Osteocyte (in vitro differentiated cells): ENCODE data around the gene EXOSC1. TPM values are rescaled to one million over a fixed set of nuclear protein-coding genes. Genes with fewer than 3 reads are reported as not detected.

ENCODE experiments used
- DNase-seq: peaks from one replicate; pipeline ENCODE4 v3.0.0; 2021; ENCODE audit warnings: mixed read lengths; ENCODE audit not compliant: unreplicated experiment; ENCODE audit errors: extremely low spot score
- H3K27ac Mint-ChIP-seq: one replicate; pipeline ENCODE4 v1.8.0; 2021; ENCODE audit warnings: mild to moderate bottlenecking, mixed read lengths; ENCODE audit not compliant: unreplicated experiment
- H3K27me3 Mint-ChIP-seq: one replicate; pipeline ENCODE4 v1.8.0; 2021; ENCODE audit warnings: mixed read lengths; ENCODE audit not compliant: unreplicated experiment
- H3K36me3 Mint-ChIP-seq: one replicate; pipeline ENCODE4 v1.8.0; 2021; ENCODE audit warnings: mixed read lengths; ENCODE audit not compliant: unreplicated experiment
- H3K4me1 Mint-ChIP-seq: one replicate; pipeline ENCODE4 v1.8.0; 2021; ENCODE audit warnings: mixed read lengths; ENCODE audit not compliant: unreplicated experiment
- H3K4me3 Mint-ChIP-seq: one replicate; pipeline ENCODE4 v1.8.0; 2021; ENCODE audit warnings: mild to moderate bottlenecking, moderate library complexity, mixed read lengths; ENCODE audit not compliant: unreplicated experiment
- H3K9me3 Mint-ChIP-seq: one replicate; pipeline ENCODE4 v1.8.0; 2021; ENCODE audit warnings: mixed read lengths; ENCODE audit not compliant: unreplicated experiment
- total RNA-seq: library from RNA; stranded (reverse); gene quantifications from 2 replicates; pipeline ENCODE4 v1.2.1, GENCODE V29; 2021
- TF ChIP-seq, protein P1 (sequence below): fragments of 200-600 bp; sonication (generic); IDR thresholded peaks from 2 replicates; pipeline ENCODE4 v1.5.0; 2021; ENCODE audit warnings: antibody characterized with exemption, mild to moderate bottlenecking, moderate library complexity

Gene EXOSC1
- total RNA-seq, 1 donor from 2014 or later = 31.9 TPM

DNA sequence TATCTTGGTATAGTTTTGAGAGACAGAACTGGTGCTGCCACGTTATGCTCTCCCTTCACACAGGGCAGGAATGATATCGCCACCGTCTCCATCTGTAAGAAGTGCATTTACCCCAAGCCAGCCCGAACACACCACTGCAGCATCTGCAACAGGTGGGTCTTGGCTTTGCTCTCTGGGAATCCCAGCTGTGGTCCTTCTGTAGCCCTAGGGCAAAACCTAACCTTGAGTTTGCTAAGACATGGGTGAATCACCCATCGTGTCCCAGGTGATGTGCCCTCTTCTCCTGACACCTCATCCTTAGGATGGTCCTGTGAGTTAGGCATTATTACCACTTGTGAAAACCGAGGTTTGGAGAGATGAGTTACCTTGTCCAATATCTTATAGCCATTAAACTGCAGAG lies 6.5 kb upstream of the EXOSC1 start:
- no peaks in the 10 kb centered on the region for H3K9me3 Mint-ChIP-seq
- H3K4me3 Mint-ChIP-seq = no peak overlapping the region
- no peak for DNase-seq
- no peaks in the 10 kb centered on the region for H3K27me3 Mint-ChIP-seq
- H3K36me3 Mint-ChIP-seq = peaks cover 24% of the 10 kb centered on the region
- H3K4me1 Mint-ChIP-seq = peaks cover 19% of the 10 kb centered on the region
- H3K27ac Mint-ChIP-seq = no peak overlapping the region
- TF ChIP-seq, protein P1, sequence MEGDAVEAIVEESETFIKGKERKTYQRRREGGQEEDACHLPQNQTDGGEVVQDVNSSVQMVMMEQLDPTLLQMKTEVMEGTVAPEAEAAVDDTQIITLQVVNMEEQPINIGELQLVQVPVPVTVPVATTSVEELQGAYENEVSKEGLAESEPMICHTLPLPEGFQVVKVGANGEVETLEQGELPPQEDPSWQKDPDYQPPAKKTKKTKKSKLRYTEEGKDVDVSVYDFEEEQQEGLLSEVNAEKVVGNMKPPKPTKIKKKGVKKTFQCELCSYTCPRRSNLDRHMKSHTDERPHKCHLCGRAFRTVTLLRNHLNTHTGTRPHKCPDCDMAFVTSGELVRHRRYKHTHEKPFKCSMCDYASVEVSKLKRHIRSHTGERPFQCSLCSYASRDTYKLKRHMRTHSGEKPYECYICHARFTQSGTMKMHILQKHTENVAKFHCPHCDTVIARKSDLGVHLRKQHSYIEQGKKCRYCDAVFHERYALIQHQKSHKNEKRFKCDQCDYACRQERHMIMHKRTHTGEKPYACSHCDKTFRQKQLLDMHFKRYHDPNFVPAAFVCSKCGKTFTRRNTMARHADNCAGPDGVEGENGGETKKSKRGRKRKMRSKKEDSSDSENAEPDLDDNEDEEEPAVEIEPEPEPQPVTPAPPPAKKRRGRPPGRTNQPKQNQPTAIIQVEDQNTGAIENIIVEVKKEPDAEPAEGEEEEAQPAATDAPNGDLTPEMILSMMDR = no peak

GRCh38 chr10:97451605-97452004 lies 5.8 kb upstream of the EXOSC1 start:
- Mint-ChIP-seq H3K4me3 (no peak overlapping the region), H3K27me3 (no peaks in the 10 kb centered on the region), H3K36me3 (peaks cover 19% of the 10 kb centered on the region), H3K27ac (no peak overlapping the region), H3K9me3 (no peaks in the 10 kb centered on the region), H3K4me1 (peaks cover 26% of the 10 kb centered on the region)
- DNase-seq = no peak
- TF ChIP-seq, protein P1 = no peak

- TF ChIP-seq, protein P1 = no peak
- Mint-ChIP-seq H3K27ac (no peak overlapping the region), H3K4me1 (peaks cover 31% of the 10 kb centered on the region), H3K27me3 (no peaks in the 10 kb centered on the region), H3K36me3 (peaks cover 11% of the 10 kb centered on the region), H3K4me3 (no peak overlapping the region), H3K9me3 (no peaks in the 10 kb centered on the region)
- DNase-seq = no peak
Observed at GRCh38 chr10:97450828-97451227, 5.0 kb upstream of the EXOSC1 start.

- Mint-ChIP-seq H3K4me1 (peaks cover 31% of the 10 kb centered on the region), H3K4me3 (peak overlapping the region; percentile 97), H3K27ac (peak overlapping the region; percentile 74), H3K9me3 (no peaks in the 10 kb centered on the region), H3K27me3 (no peaks in the 10 kb centered on the region), H3K36me3 (peaks cover 9% of the 10 kb centered on the region)
- TF ChIP-seq, protein P1 = no peak
- no peak for DNase-seq
Observed at GRCh38 chr10:97445357-97445721, 467 bp downstream of the EXOSC1 start.

DNA sequence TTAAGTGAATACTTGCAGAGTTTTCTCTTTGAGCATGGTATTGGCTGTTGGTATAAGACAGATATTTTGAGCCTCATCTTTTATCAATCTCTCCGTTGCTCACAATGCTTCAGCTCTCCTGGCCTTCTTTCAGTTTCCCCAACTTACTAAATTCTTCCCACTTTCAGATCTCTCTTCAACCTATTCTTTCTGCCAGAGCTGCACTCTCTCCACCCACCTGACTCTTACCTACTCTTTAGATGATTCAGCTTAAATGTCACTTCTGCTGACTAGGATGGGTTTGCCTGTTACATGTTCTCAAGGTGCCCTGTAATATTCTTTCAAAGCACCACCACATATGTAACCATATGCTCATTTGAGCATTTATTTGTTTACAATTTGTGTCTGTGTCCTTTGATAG lies 1.6 kb downstream of the EXOSC1 start:
- no peak overlapping the region for H3K27ac Mint-ChIP-seq
- no peak for DNase-seq
- peaks cover 9% of the 10 kb centered on the region for H3K36me3 Mint-ChIP-seq
- H3K9me3 Mint-ChIP-seq = no peaks in the 10 kb centered on the region
- H3K27me3 Mint-ChIP-seq = no peaks in the 10 kb centered on the region
- H3K4me3 Mint-ChIP-seq = peak overlapping the region; percentile 97
- H3K4me1 Mint-ChIP-seq = peaks cover 31% of the 10 kb centered on the region
- TF ChIP-seq, protein P1 = no peak
